GM23338 (cell line): ENCODE data around the gene WWOX. TPM values are rescaled to one million over a fixed set of nuclear protein-coding genes. Genes with fewer than 3 reads are reported as not detected.

Experiments
- ATAC-seq: fragments of 200-7000 bp; cut with Tn5 transposase; 3 replicates; pipeline ENCODE4 v1.9.1; 2020
- DNase-seq: peaks from one replicate; pipeline ENCODE4 v3.0.0-alpha.2; 2015; ENCODE audit warnings: low spot score
- H2AFZ ChIP-seq: fragments of 200-600 bp; sonication (generic); 2 replicates; pipeline ENCODE4 v1.8.0; 2016; ENCODE audit warnings: antibody characterized with exemption, mild to moderate bottlenecking, moderate library complexity
- H3F3A ChIP-seq: fragments of 200-600 bp; sonication (generic); replicated peaks from 2 replicates; pipeline ENCODE4 v1.8.0; 2017; ENCODE audit warnings: antibody characterized with exemption, mixed run types, low read depth
- H3K27ac ChIP-seq: fragments of 200-600 bp; sonication (generic); 2 replicates; pipeline ENCODE4 v1.6.1; 2016; ENCODE audit warnings: low read depth
- H3K27me3 ChIP-seq: fragments of 200-600 bp; sonication (generic); 2 replicates; pipeline ENCODE4 v1.8.0; 2016; ENCODE audit warnings: mild to moderate bottlenecking, mixed run types, moderate library complexity; ENCODE audit not compliant: insufficient read depth
- H3K36me3 ChIP-seq: fragments of 200-600 bp; sonication (generic); 2 replicates; pipeline ENCODE4 v1.8.0; 2016; ENCODE audit warnings: mild to moderate bottlenecking; ENCODE audit not compliant: insufficient read depth
- H3K4me1 ChIP-seq: fragments of 200-600 bp; sonication (generic); 2 replicates; pipeline ENCODE4 v1.8.0; 2016; ENCODE audit warnings: mild to moderate bottlenecking, moderate library complexity; ENCODE audit not compliant: insufficient read depth
- H3K4me2 ChIP-seq: fragments of 200-600 bp; sonication (generic); 2 replicates; pipeline ENCODE4 v1.7.1; 2017; ENCODE audit warnings: mixed run types
- H3K4me3 ChIP-seq: fragments of 200-600 bp; sonication (generic); 2 replicates; pipeline ENCODE4 v1.6.1; 2016; ENCODE audit warnings: mixed run types
- H3K79me2 ChIP-seq: fragments of 200-600 bp; sonication (generic); replicated peaks from 2 replicates; pipeline ENCODE4 v1.8.0; 2017; ENCODE audit warnings: mild to moderate bottlenecking; ENCODE audit not compliant: insufficient read depth
- H3K9me2 ChIP-seq: fragments of 200-600 bp; sonication (generic); 2 replicates; pipeline ENCODE4 v1.8.0; 2017; ENCODE audit not compliant: insufficient read depth
- H4K20me1 ChIP-seq: fragments of 200-600 bp; sonication (generic); replicated peaks from 2 replicates; pipeline ENCODE4 v1.8.0; 2017; ENCODE audit warnings: mild to moderate bottlenecking; ENCODE audit not compliant: insufficient read depth
- H3K27ac Mint-ChIP-seq: 2 replicates; pipeline ENCODE4 v1.8.0; 2020; ENCODE audit warnings: inconsistent platforms, mild to moderate bottlenecking, moderate library complexity, mixed read lengths
- H3K27me3 Mint-ChIP-seq: 3 replicates; pipeline ENCODE4 v1.8.0; 2022; ENCODE audit warnings: low read depth, mild to moderate bottlenecking, moderate library complexity, mixed read lengths, inconsistent platforms; ENCODE audit not compliant: insufficient read depth, poor library complexity
- H3K36me3 Mint-ChIP-seq: 3 replicates; pipeline ENCODE4 v1.8.0; 2021; ENCODE audit warnings: low read depth, mild to moderate bottlenecking, inconsistent platforms, moderate library complexity, mixed read lengths
- H3K4me1 Mint-ChIP-seq: 3 replicates; pipeline ENCODE4 v1.8.0; 2020; ENCODE audit warnings: mild to moderate bottlenecking, inconsistent platforms, mixed read lengths
- H3K4me3 Mint-ChIP-seq: 3 replicates; pipeline ENCODE4 v1.8.0; 2021; ENCODE audit warnings: moderate library complexity, mild to moderate bottlenecking, inconsistent platforms, mixed read lengths
- H3K9me3 Mint-ChIP-seq: 3 replicates; pipeline ENCODE4 v1.8.0; 2020; ENCODE audit warnings: moderate library complexity, mild to moderate bottlenecking, inconsistent platforms, mixed read lengths
- CREB1 ChIP-seq: fragments of 250-450 bp; sonication (Bioruptor Pico); IDR thresholded peaks from 2 replicates; pipeline ENCODE4 v1.5.0; 2020; ENCODE audit warnings: low read depth, mild to moderate bottlenecking, moderate library complexity
- CTCF ChIP-seq, 2 experiments: fragments of 200-600 bp in 1 of 2; sonication (generic) in 1 of 2; conservative IDR thresholded peaks; 2 replicates each; pipeline versions ENCODE4 v1.5.1 to v1.6.1; 2016 to 2017; ENCODE audit warnings: antibody characterized with exemption in 2 of 2, low read depth in 2 of 2, mild to moderate bottlenecking in 2 of 2, moderate library complexity in 1 of 2
- ETS1 ChIP-seq: IDR thresholded peaks from 2 replicates; pipeline ENCODE4 v1.6.1; 2016; ENCODE audit warnings: antibody characterized with exemption
- EZH2 ChIP-seq: fragments of 200-600 bp; sonication (generic); IDR thresholded peaks from one replicate; pipeline ENCODE4 v1.8.0; 2017; ENCODE audit warnings: antibody characterized with exemption, mild to moderate bottlenecking, low read depth; ENCODE audit not compliant: unreplicated experiment
- EZH2phosphoT487 ChIP-seq: fragments of 200-600 bp; sonication (generic); IDR thresholded peaks from one replicate; pipeline ENCODE4 v1.8.1; 2018; ENCODE audit warnings: antibody characterized with exemption; ENCODE audit not compliant: unreplicated experiment
- JUNB ChIP-seq: IDR thresholded peaks from one replicate; pipeline ENCODE4 v1.6.1; 2016; ENCODE audit warnings: antibody characterized with exemption; ENCODE audit not compliant: unreplicated experiment
- NANOG ChIP-seq: IDR thresholded peaks from 2 replicates; pipeline ENCODE4 v1.6.1; 2016; ENCODE audit warnings: antibody characterized with exemption, borderline replicate concordance
- POLR2AphosphoS5 ChIP-seq: IDR thresholded peaks from 2 replicates; pipeline ENCODE4 v1.6.1; 2016; ENCODE audit warnings: antibody characterized with exemption, low read depth
- REST ChIP-seq: IDR thresholded peaks from one replicate; pipeline ENCODE4 v1.6.1; 2018; ENCODE audit warnings: antibody characterized with exemption; ENCODE audit not compliant: unreplicated experiment
- STAT1 ChIP-seq: IDR thresholded peaks from one replicate; pipeline ENCODE4 v1.6.1; 2016; ENCODE audit warnings: antibody characterized with exemption; ENCODE audit not compliant: unreplicated experiment
- ZNF114 ChIP-seq: fragments of 250-450 bp; sonication (Bioruptor Pico); IDR thresholded peaks from 2 replicates; pipeline ENCODE4 v1.5.0; 2020; ENCODE audit warnings: mild to moderate bottlenecking, moderate library complexity
- ZNF331 ChIP-seq: fragments of 250-450 bp; sonication (Bioruptor Pico); IDR thresholded peaks from 2 replicates; pipeline ENCODE4 v1.5.0; 2020; ENCODE audit warnings: low read depth, mild to moderate bottlenecking, moderate library complexity
- ZNF462 ChIP-seq: fragments of 250-450 bp; sonication (Bioruptor Pico); IDR thresholded peaks from 2 replicates; pipeline ENCODE4 v1.5.0; 2020; ENCODE audit warnings: mild to moderate bottlenecking, moderate library complexity
- polyA plus RNA-seq: library from polyadenylated mRNA; unstranded; fragments of >200 nt; fragmentation: Nextera tagmentation; extraction: Ambion mirVana; gene quantifications from 2 replicates; pipeline ENCODE4 v1.2.1, GENCODE V29; 2016
- total RNA-seq: library from RNA; depleted of rRNA; stranded (reverse); fragments of >200 nt; shearing (Covaris generic); gene quantifications from 2 replicates; pipeline ENCODE4 v1.2.3, GENCODE V29; 2014

Gene WWOX
- total and polyA plus RNA-seq, 2 experiments from 2014 or later: 10.0 to 19.3 TPM

GRCh38 chr16:78386557-78387324 lies 287.3 kb downstream of the WWOX start:
- Histone ChIP-seq H3F3A (no peaks in the 10 kb centered on the region), H3K9me2 (no peaks in the 10 kb centered on the region; the same call in 1 of the 2 replicates), H2AFZ (no peak overlapping the region), H3K4me3 (no peak overlapping the region), H3K27me3 (no peaks in the 10 kb centered on the region), H3K79me2 (no peaks in the 10 kb centered on the region), H3K36me3 (peaks cover under 1% of the 10 kb centered on the region; the same call in 1 of the 2 replicates), H3K4me1 (peaks cover 8% of the 10 kb centered on the region; the same call in 1 of the 2 replicates), H4K20me1 (no peaks in the 10 kb centered on the region), H3K4me2 (no peak overlapping the region), H3K27ac (no peak overlapping the region)
- TF ChIP-seq ETS1 (no peak), CTCF (conservative IDR thresholded peaks at IDR 0.05; ENCODE audit: low read depth in 2 of 2) (no peak), ZNF462 (CRISPR knock-in tag) (no peak), REST (no peak), NANOG (no peak), CREB1 (no peak), ZNF114 (CRISPR knock-in tag) (no peak), POLR2AphosphoS5 (no peak), STAT1 (no peak), ZNF331 (CRISPR knock-in tag) (no peak), EZH2 (no peak), JUNB (no peak), EZH2phosphoT487 (no peak)
- Mint-ChIP-seq H3K27me3 (no peaks in the 10 kb centered on the region), H3K4me3 (no peak overlapping the region), H3K27ac (no peak overlapping the region), H3K36me3 (peaks cover 4% of the 10 kb centered on the region; the same call in 1 of the 3 replicates), H3K9me3 (peaks cover 10% of the 10 kb centered on the region), H3K4me1 (peaks cover 3% of the 10 kb centered on the region; the same call in 2 of the 3 replicates)
- ATAC-seq (no peak), DNase-seq (no peak)
